CD14-positive monocyte (primary cell): ENCODE measurements around the gene TFR2. TPM values are rescaled to one million over a fixed set of nuclear protein-coding genes. Genes with fewer than 3 reads are reported as not detected.

Experiments used
- DNase-seq, 3 donors: peaks; one replicate each; pipeline ENCODE4 v3.0.0-alpha.2; 2011 to 2022
- H2AFZ ChIP-seq: 2 replicates; pipeline ENCODE4 v1.6.0; 2012; ENCODE audit warnings: mild to moderate bottlenecking, low read depth, low read length, inconsistent platforms; ENCODE audit not compliant: insufficient read depth, poor library complexity, severe bottlenecking
- H3K27ac ChIP-seq, 2 donors: 1 replicate in 1 of 2; 2 replicates in 1 of 2; pipeline ENCODE4 v1.5.1; 2012 to 2013; ENCODE audit warnings: low read length in 2 of 2, control low read depth in 1 of 2, inconsistent platforms in 1 of 2, low read depth in 1 of 2, mild to moderate bottlenecking in 1 of 2
- H3K27me3 ChIP-seq, 2 donors: one replicate each; pipeline versions ENCODE4 v1.6.0 to v1.6.1; 2011 to 2013; ENCODE audit warnings: low read length in 2 of 2; ENCODE audit not compliant: control insufficient read depth in 2 of 2, insufficient read depth in 2 of 2
- H3K36me3 ChIP-seq, 2 donors: replicated peaks in 1 of 2; 1 replicate in 1 of 2; 2 replicates in 1 of 2; pipeline versions ENCODE4 v1.5.1 to v1.6.1; 2012 to 2013; ENCODE audit warnings: low read length in 2 of 2, control low read depth in 1 of 2, inconsistent platforms in 1 of 2, mild to moderate bottlenecking in 1 of 2; ENCODE audit not compliant: insufficient read depth in 2 of 2, control insufficient read depth in 1 of 2
- H3K4me1 ChIP-seq, 2 donors: 1 replicate in 1 of 2; 2 replicates in 1 of 2; pipeline versions ENCODE4 v1.5.1 to v1.6.1; 2012 to 2013; ENCODE audit warnings: low read length in 2 of 2, control low read depth in 1 of 2, inconsistent platforms in 1 of 2, mild to moderate bottlenecking in 1 of 2, moderate library complexity in 1 of 2; ENCODE audit not compliant: insufficient read depth in 2 of 2, control insufficient read depth in 1 of 2
- H3K4me2 ChIP-seq: replicated peaks from 2 replicates; pipeline ENCODE3; 2012; ENCODE audit warnings: low read length, moderate library complexity, mild to moderate bottlenecking; ENCODE audit not compliant: poor library complexity, severe bottlenecking; ENCODE audit errors: extremely low read depth
- H3K4me3 ChIP-seq, 3 experiments: fragments of 200-600 bp in 1 of 3; sonication (generic) in 1 of 3; replicated peaks in 1 of 3; 1 replicate in 2 of 3; 2 replicates in 1 of 3; pipeline ENCODE4 v1.5.1; 2011 to 2013; ENCODE audit warnings: low read length in 3 of 3, mild to moderate bottlenecking in 3 of 3, control low read depth in 2 of 3, low read depth in 2 of 3, inconsistent platforms in 1 of 3, moderate library complexity in 1 of 3
- H3K79me2 ChIP-seq: 2 replicates; pipeline ENCODE4 v1.6.0; 2012; ENCODE audit warnings: mild to moderate bottlenecking, control low read depth, inconsistent platforms, low read length, moderate library complexity; ENCODE audit not compliant: insufficient read depth
- H3K9ac ChIP-seq: 2 replicates; pipeline ENCODE4 v1.6.0; 2017; ENCODE audit warnings: low read length, mild to moderate bottlenecking; ENCODE audit not compliant: insufficient read depth, poor library complexity, severe bottlenecking
- H3K9me3 ChIP-seq, 2 donors: replicated peaks in 1 of 2; 1 replicate in 1 of 2; 2 replicates in 1 of 2; pipeline versions ENCODE4 v1.5.1 to v1.6.1; 2012 to 2013; ENCODE audit warnings: low read length in 2 of 2, control low read depth in 1 of 2; ENCODE audit not compliant: control insufficient read depth in 1 of 2, insufficient read depth in 1 of 2
- H4K20me1 ChIP-seq: 2 replicates; pipeline ENCODE4 v1.6.0; 2012; ENCODE audit warnings: mild to moderate bottlenecking, low read length, control low read depth, moderate library complexity; ENCODE audit not compliant: insufficient read depth
- H3K27ac Mint-ChIP-seq, 7 donors: one replicate each; pipeline ENCODE4 v1.8.0; 2020; ENCODE audit warnings: mild to moderate bottlenecking in 7 of 7, mixed read lengths in 7 of 7, moderate library complexity in 6 of 7, inconsistent platforms in 2 of 7
- H3K27me3 Mint-ChIP-seq, 3 donors: one replicate each; pipeline ENCODE4 v1.8.0; 2021 to 2022; ENCODE audit warnings: low read depth in 3 of 3, mild to moderate bottlenecking in 3 of 3, mixed read lengths in 3 of 3, moderate library complexity in 3 of 3, inconsistent platforms in 1 of 3
- H3K36me3 Mint-ChIP-seq, 2 donors: one replicate each; pipeline ENCODE4 v1.8.0; 2020; ENCODE audit warnings: mixed read lengths in 2 of 2, inconsistent platforms in 1 of 2, mild to moderate bottlenecking in 1 of 2
- H3K4me1 Mint-ChIP-seq: one replicate; pipeline ENCODE4 v1.8.0; 2020; ENCODE audit warnings: mild to moderate bottlenecking, mixed read lengths
- H3K4me3 Mint-ChIP-seq, 2 donors: one replicate each; pipeline ENCODE4 v1.8.0; 2020; ENCODE audit warnings: mild to moderate bottlenecking in 2 of 2, mixed read lengths in 2 of 2, moderate library complexity in 1 of 2
- H3K9me3 Mint-ChIP-seq, 7 donors: one replicate each; pipeline ENCODE4 v1.8.0; 2020 to 2022; ENCODE audit warnings: mixed read lengths in 7 of 7, mild to moderate bottlenecking in 6 of 7, moderate library complexity in 6 of 7, inconsistent platforms in 2 of 7
- CTCF ChIP-seq: fragments of 200-600 bp; IDR thresholded peaks from one replicate; pipeline ENCODE4 v1.8.0; 2022; ENCODE audit warnings: antibody characterized with exemption, mild to moderate bottlenecking
- WGBS: methylation state at CpG from one replicate; pipeline ENCODE4 v1.1.5; 2013; ENCODE audit warnings: missing lambda C conversion rate; ENCODE audit not compliant: insufficient coverage; 5-methylcytosine and 5-hydroxymethylcytosine counted together
- intact Hi-C, 2 donors: fragments of 100-400 bp; cut with micrococcal nuclease; formaldehyde crosslinking; loops; one replicate each; pipeline versions ENCODE4 v1.15.0 to v1.15.1; 2023
- polyA plus RNA-seq, 3 donors: library from polyadenylated mRNA; depleted of rRNA in 1 of 3; unstranded in 2 of 3; stranded (reverse) in 1 of 3; fragments of 300-500 nt in 2 of 3; fragments of >200 nt in 1 of 3; fragmentation: Illumina TruSeq in 2 of 3; gene quantifications; 1 replicate in 2 of 3; 2 replicates in 1 of 3; pipeline ENCODE4 v1.2.3, GENCODE V29; 2012 to 2021

Gene TFR2
- polyA plus RNA-seq, 3 donors = 0.79 to 1.4 TPM; not detected in 1

GRCh38 chr7:100679129-100679926 lies 38.0 kb upstream of the TFR2 start:
- peaks cover 48 to 52% of the 10 kb centered on the region in 2 donors for H3K4me1 ChIP-seq
- no peak overlapping the region for H3K4me3 Mint-ChIP-seq
- peak overlapping the region; percentile 49 to 54 for H3K27ac ChIP-seq

More at GRCh38 chr7:100679129-100679926, 38.0 kb upstream of the TFR2 start:
- H3K27ac Mint-ChIP-seq = peak overlapping the region; percentile 41 to 92 (median 87)
- Histone ChIP-seq H3K27me3 (no peaks in the 10 kb centered on the region), H3K36me3 (peaks cover 69 to 73% of the 10 kb centered on the region in 2 donors), H3K4me3 (peak overlapping the region in 1 of 3 experiments; percentile 28), H3K9me3 (no peaks in the 10 kb centered on the region), H4K20me1 (peaks cover 91% of the 10 kb centered on the region), H3K9ac (no peak overlapping the region), H2AFZ (no peak overlapping the region), H3K4me2 (no peak overlapping the region), H3K79me2 (peaks cover 41% of the 10 kb centered on the region)
- WGBS = 89% methylated on average over 4 of the region's 13 CpGs
- H3K9me3 Mint-ChIP-seq = peaks cover 0 to 1% (median 0%) of the 10 kb centered on the region in 7 donors
- DNase-seq = no peak
- intact Hi-C loops = loop anchor here in 1 of 2 donors (10.0 kb wide), 2 partner anchors 245 to 555 kb away; partner anchors contain the start of genes MBLAC1 and PPP1R35
- peaks cover 35 to 67% of the 10 kb centered on the region in 2 donors for H3K36me3 Mint-ChIP-seq
- peaks cover 38% of the 10 kb centered on the region for H3K4me1 Mint-ChIP-seq
- H3K27me3 Mint-ChIP-seq = peaks cover 0 to 2% (median 0%) of the 10 kb centered on the region in 3 donors
- no peak for TF ChIP-seq CTCF
